GM12891 (cell line): Measurements from ENCODE around the gene CCR3.

ENCODE experiments used
- POLR2A ChIP-seq: IDR thresholded peaks from 2 replicates; pipeline ENCODE4 v1.6.1; 2011; ENCODE audit warnings: low read depth, low read length, control low read depth
- POLR2AphosphoS5 ChIP-seq: IDR thresholded peaks from 2 replicates; pipeline ENCODE4 v1.6.1; 2011; ENCODE audit warnings: low read depth, low read length, control low read depth
- POU2F2 ChIP-seq: IDR thresholded peaks from 2 replicates; pipeline ENCODE4 v1.6.1; 2011; ENCODE audit warnings: low read depth, mild to moderate bottlenecking, control low read depth, low read length, moderate library complexity
- SPI1 ChIP-seq: IDR thresholded peaks from 2 replicates; pipeline ENCODE4 v1.6.1; 2011; ENCODE audit warnings: low read depth, low read length, control low read depth

- no peak for TF ChIP-seq POLR2AphosphoS5
- TF ChIP-seq POLR2A, result no peak
- TF ChIP-seq SPI1, result no peak
- no peak for TF ChIP-seq POU2F2
Observed at GRCh38 chr3:46200211-46200610, 42.0 kb upstream of the CCR3 start.
